Vagina (tissue), 2 donors: ENCODE data around the gene MACROD2. TPM values are rescaled to one million over a fixed set of nuclear protein-coding genes. Genes with fewer than 3 reads are reported as not detected.

Source experiments
- DNase-seq, 2 donors: peaks; one replicate each; pipeline ENCODE4 v3.0.0-alpha.2; 2017; ENCODE audit errors: extremely low spot score in 2 of 2
- H3K27ac ChIP-seq: fragments of 200-600 bp; sonication (generic); one replicate; pipeline ENCODE4 v1.5.1; 2019
- H3K27me3 ChIP-seq: fragments of 200-600 bp; sonication (generic); one replicate; pipeline ENCODE4 v1.5.1; 2019
- H3K36me3 ChIP-seq, 2 donors: fragments of 200-600 bp; sonication (generic); one replicate each; pipeline ENCODE4 v1.5.1; 2017 to 2019
- H3K4me1 ChIP-seq: fragments of 200-600 bp; sonication (generic); one replicate; pipeline ENCODE4 v1.5.1; 2019
- H3K4me3 ChIP-seq, 2 donors: fragments of 200-600 bp; sonication (generic); 1 replicate in 1 of 2; 2 replicates in 1 of 2; pipeline ENCODE4 v1.5.1; 2016 to 2019
- H3K9me3 ChIP-seq: fragments of 200-600 bp; sonication (generic); one replicate; pipeline ENCODE4 v1.5.1; 2019
- POLR2A ChIP-seq, 2 donors: fragments of 450-650 bp; IDR thresholded peaks; one replicate each; pipeline ENCODE4 v1.6.1; 2017; ENCODE audit warnings: antibody characterized with exemption in 2 of 2, mild to moderate bottlenecking in 2 of 2, moderate library complexity in 2 of 2
- POLR2AphosphoS5 ChIP-seq, 2 donors: sonication (generic); formaldehyde crosslinking; IDR thresholded peaks; one replicate each; pipeline ENCODE4 v1.9.0; 2017; ENCODE audit warnings: antibody characterized with exemption in 2 of 2, mild to moderate bottlenecking in 2 of 2, low read depth in 1 of 2; ENCODE audit not compliant: insufficient read depth in 1 of 2
- intact Hi-C: fragments of 100-400 bp; cut with DNase I; formaldehyde crosslinking; loops from one replicate; pipeline ENCODE4 v1.15.1; 2023
- total RNA-seq: library from RNA; depleted of rRNA; stranded (reverse); fragments of >200 nt; gene quantifications from one replicate; pipeline ENCODE4 v1.2.3, GENCODE V29; 2016
- TF ChIP-seq, protein P1 (sequence below), 3 experiments: fragments of 450-650 bp in 2 of 3; fragments of 200-600 bp in 1 of 3; sonication (generic) in 1 of 3; IDR thresholded peaks; one replicate each; pipeline ENCODE4 v1.5.1; 2017 to 2019; ENCODE audit warnings: antibody characterized with exemption in 3 of 3, mild to moderate bottlenecking in 2 of 3, moderate library complexity in 2 of 3

MACROD2 gene
- total RNA-seq, 1 donor from 2014 or later = 12.5 TPM

DNA sequence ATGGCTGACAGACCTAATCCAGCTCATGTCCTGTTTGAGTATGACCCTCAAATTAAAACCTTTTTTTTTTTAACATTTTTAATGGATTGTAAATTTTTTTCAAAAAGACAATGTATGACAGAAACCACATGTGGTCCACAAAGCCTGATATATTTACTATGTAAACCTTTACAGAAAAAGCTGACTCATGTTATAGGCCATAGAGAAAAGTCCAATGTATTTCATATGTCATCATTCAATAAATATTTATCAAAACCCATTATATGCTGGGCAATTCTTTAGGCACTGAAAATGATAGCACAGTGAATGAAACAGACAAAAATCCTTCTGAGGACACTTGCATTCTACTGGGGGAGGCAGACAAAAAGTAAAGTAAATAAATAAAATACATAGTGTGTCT lies 1168.3 kb downstream of the MACROD2 start:
- Histone ChIP-seq H3K36me3 (no peaks in the 10 kb centered on the region), H3K4me3 (no peak overlapping the region), H3K27me3 (no peaks in the 10 kb centered on the region), H3K4me1 (no peaks in the 10 kb centered on the region), H3K9me3 (no peaks in the 10 kb centered on the region), H3K27ac (no peak overlapping the region)
- no peak for TF ChIP-seq POLR2A (IDR thresholded peaks at IDR 0.05)
- TF ChIP-seq, protein P1, sequence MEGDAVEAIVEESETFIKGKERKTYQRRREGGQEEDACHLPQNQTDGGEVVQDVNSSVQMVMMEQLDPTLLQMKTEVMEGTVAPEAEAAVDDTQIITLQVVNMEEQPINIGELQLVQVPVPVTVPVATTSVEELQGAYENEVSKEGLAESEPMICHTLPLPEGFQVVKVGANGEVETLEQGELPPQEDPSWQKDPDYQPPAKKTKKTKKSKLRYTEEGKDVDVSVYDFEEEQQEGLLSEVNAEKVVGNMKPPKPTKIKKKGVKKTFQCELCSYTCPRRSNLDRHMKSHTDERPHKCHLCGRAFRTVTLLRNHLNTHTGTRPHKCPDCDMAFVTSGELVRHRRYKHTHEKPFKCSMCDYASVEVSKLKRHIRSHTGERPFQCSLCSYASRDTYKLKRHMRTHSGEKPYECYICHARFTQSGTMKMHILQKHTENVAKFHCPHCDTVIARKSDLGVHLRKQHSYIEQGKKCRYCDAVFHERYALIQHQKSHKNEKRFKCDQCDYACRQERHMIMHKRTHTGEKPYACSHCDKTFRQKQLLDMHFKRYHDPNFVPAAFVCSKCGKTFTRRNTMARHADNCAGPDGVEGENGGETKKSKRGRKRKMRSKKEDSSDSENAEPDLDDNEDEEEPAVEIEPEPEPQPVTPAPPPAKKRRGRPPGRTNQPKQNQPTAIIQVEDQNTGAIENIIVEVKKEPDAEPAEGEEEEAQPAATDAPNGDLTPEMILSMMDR (IDR thresholded peaks at IDR 0.05) = no peak
- no peak for TF ChIP-seq POLR2AphosphoS5 (IDR thresholded peaks at IDR 0.05; ENCODE audit: insufficient read depth in 1 of 2, low read depth in 1 of 2)
- intact Hi-C loops = no loop called here
- DNase-seq = no peak

DNA sequence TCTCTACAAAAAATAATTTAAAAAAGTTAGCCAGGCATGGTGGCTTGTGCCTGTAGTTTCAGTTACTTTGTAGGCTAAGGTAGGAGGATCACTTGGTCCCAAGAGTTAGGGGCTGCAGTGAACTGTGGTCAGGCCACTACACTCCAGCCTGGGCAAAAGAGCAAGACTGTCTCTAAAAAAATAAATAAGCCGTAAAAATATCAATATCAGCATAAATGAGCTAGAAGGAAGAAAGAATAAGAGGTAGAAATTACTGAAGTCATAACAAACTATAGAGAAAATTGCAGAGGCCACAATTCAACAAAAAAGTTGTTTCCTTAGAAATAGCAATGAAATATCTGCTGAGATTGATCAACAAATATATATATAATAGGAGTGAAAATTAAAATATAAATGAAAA lies 1169.4 kb downstream of the MACROD2 start:
- H3K4me3 ChIP-seq = no peak overlapping the region
- H3K9me3 ChIP-seq = no peaks in the 10 kb centered on the region
- H3K27me3 ChIP-seq = no peaks in the 10 kb centered on the region
- no peak for TF ChIP-seq POLR2AphosphoS5 (IDR thresholded peaks at IDR 0.05; ENCODE audit: insufficient read depth in 1 of 2, low read depth in 1 of 2)
- no peak for TF ChIP-seq POLR2A (IDR thresholded peaks at IDR 0.05)
- TF ChIP-seq, protein P1 (IDR thresholded peaks at IDR 0.05) = no peak
- H3K36me3 ChIP-seq = no peaks in the 10 kb centered on the region
- intact Hi-C loops = no loop called here
- no peaks in the 10 kb centered on the region for H3K4me1 ChIP-seq
- no peak for DNase-seq
- H3K27ac ChIP-seq = no peak overlapping the region

DNA sequence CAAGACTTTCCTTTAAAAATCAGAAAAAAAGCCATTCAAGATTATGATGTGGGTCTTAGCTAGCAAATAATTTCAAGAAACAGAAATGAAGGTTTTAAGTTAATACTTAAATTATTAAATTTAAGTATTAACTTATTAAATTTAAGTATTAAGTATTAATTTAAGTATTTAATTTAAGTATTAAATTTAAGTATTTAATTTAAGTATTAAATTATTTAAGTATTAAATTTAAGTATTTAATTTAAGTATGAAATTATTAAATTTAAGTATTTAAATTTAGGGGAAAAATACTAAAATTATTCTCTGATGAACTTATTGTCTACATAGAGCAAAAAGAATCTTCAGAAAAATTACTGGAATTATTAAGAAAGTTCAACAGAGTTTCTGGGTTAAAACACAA lies 1171.4 kb downstream of the MACROD2 start:
- DNase-seq = no peak
- no peaks in the 10 kb centered on the region for H3K9me3 ChIP-seq
- H3K27ac ChIP-seq = no peak overlapping the region
- H3K4me3 ChIP-seq = no peak overlapping the region
- no peaks in the 10 kb centered on the region for H3K4me1 ChIP-seq
- TF ChIP-seq, protein P1 (IDR thresholded peaks at IDR 0.05) = no peak
- TF ChIP-seq POLR2AphosphoS5 (IDR thresholded peaks at IDR 0.05; ENCODE audit: insufficient read depth in 1 of 2, low read depth in 1 of 2) (no peak), POLR2A (IDR thresholded peaks at IDR 0.05) (no peak)
- intact Hi-C loops = no loop called here
- H3K36me3 ChIP-seq = no peaks in the 10 kb centered on the region
- no peaks in the 10 kb centered on the region for H3K27me3 ChIP-seq

DNA sequence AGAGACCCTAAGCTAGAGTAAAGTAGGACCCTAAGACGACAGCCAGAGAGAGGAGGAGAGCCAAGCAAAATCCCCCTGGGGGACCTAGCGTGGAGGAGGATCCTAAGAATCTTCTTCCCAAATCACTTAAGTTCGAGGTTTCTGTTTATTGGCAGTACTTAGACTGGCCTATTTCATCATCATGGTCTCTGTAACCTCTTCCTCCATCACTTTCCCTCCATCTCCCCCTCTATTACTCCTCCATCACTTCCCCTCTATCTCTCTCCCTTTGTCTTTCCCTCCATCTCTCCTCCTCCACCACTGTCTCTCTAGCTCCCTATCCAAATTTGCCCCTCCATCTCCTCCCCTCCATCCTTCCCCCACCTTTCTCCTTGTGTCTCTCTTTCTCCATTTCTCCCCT lies 1175.7 kb downstream of the MACROD2 start:
- H3K27ac ChIP-seq = no peak overlapping the region
- DNase-seq = no peak
- no peaks in the 10 kb centered on the region for H3K36me3 ChIP-seq
- H3K4me3 ChIP-seq = no peak overlapping the region
- intact Hi-C loops = no loop called here
- no peaks in the 10 kb centered on the region for H3K27me3 ChIP-seq
- H3K9me3 ChIP-seq = no peaks in the 10 kb centered on the region
- H3K4me1 ChIP-seq = no peaks in the 10 kb centered on the region
- TF ChIP-seq, protein P1 (IDR thresholded peaks at IDR 0.05) = no peak
- no peak for TF ChIP-seq POLR2A (IDR thresholded peaks at IDR 0.05)
- TF ChIP-seq POLR2AphosphoS5 (IDR thresholded peaks at IDR 0.05; ENCODE audit: insufficient read depth in 1 of 2, low read depth in 1 of 2) = no peak

DNA sequence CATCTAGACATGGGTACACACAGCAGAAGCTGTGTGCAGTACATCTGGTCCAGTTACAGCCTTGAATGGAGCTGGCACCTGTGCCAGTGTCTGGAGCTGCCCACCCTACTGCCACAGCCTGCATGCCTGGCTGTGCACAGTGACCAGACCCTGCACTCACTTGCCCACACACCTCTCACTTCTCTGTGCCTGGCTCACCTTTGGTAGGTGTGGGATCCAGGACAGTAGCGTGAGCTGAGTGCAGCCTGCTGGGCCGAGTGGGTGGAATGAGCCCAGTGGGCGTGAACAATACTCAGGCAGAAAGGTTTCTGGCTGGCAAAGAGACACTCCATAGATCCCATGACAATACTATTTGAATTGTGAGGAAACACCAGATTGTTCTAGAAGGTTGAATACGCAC lies 1181.6 kb downstream of the MACROD2 start:
- Histone ChIP-seq H3K27ac (no peak overlapping the region), H3K36me3 (no peaks in the 10 kb centered on the region), H3K4me1 (no peaks in the 10 kb centered on the region), H3K4me3 (no peak overlapping the region), H3K9me3 (no peaks in the 10 kb centered on the region), H3K27me3 (no peaks in the 10 kb centered on the region)
- DNase-seq = no peak
- no peak for TF ChIP-seq POLR2AphosphoS5 (IDR thresholded peaks at IDR 0.05; ENCODE audit: insufficient read depth in 1 of 2, low read depth in 1 of 2)
- TF ChIP-seq, protein P1 (IDR thresholded peaks at IDR 0.05) = no peak
- TF ChIP-seq POLR2A (IDR thresholded peaks at IDR 0.05) = no peak
- intact Hi-C loops = no loop called here
